Fibroblast of lung (primary cell): Measurements from ENCODE around the gene STON2. TPM values are rescaled to one million over a fixed set of nuclear protein-coding genes. Genes with fewer than 3 reads are reported as not detected.

Experiments
- DNase-seq, 2 donors: peaks; one replicate each; pipeline versions ENCODE4 v3.0.0 to v3.0.0-alpha.2; 2010; ENCODE audit warnings: low read depth in 2 of 2
- H2AFZ ChIP-seq: 2 replicates; pipeline ENCODE4 v1.5.1; 2012; ENCODE audit warnings: low read length, control low read depth, inconsistent platforms
- H3K27ac ChIP-seq: 2 replicates; pipeline ENCODE4 v1.5.1; 2011; ENCODE audit warnings: low read length, control low read depth; ENCODE audit not compliant: insufficient read depth
- H3K27me3 ChIP-seq: 2 replicates; pipeline ENCODE4 v1.5.1; 2011; ENCODE audit warnings: mild to moderate bottlenecking, low read length; ENCODE audit not compliant: control insufficient read depth, insufficient read depth
- H3K36me3 ChIP-seq: 2 replicates; pipeline ENCODE4 v1.5.1; 2011; ENCODE audit warnings: low read length; ENCODE audit not compliant: control insufficient read depth, insufficient read depth
- H3K4me1 ChIP-seq: 2 replicates; pipeline ENCODE4 v1.5.1; 2011; ENCODE audit warnings: low read length; ENCODE audit not compliant: control insufficient read depth, insufficient read depth; ENCODE audit errors: extremely low read depth
- H3K4me2 ChIP-seq: 2 replicates; pipeline ENCODE4 v1.5.1; 2011; ENCODE audit warnings: low read length, control low read depth; ENCODE audit not compliant: insufficient read depth; ENCODE audit errors: extremely low read depth
- H3K4me3 ChIP-seq, 4 experiments: fragments of 200-600 bp in 1 of 4; sonication (generic) in 1 of 4; replicated peaks in 1 of 4; 2 replicates each; pipeline ENCODE4 v1.5.1; 2011 to 2016; ENCODE audit warnings: low read length in 4 of 4, low read depth in 3 of 4, mild to moderate bottlenecking in 3 of 4, control low read depth in 2 of 4, inconsistent platforms in 1 of 4, mixed read lengths in 1 of 4; ENCODE audit not compliant: insufficient read depth in 1 of 4; ENCODE audit errors: control extremely low read depth in 1 of 4
- H3K79me2 ChIP-seq: 2 replicates; pipeline ENCODE4 v1.5.1; 2012; ENCODE audit warnings: mild to moderate bottlenecking, low read length, inconsistent platforms; ENCODE audit not compliant: control insufficient read depth, insufficient read depth
- H3K9ac ChIP-seq: 2 replicates; pipeline ENCODE4 v1.5.1; 2011; ENCODE audit warnings: mild to moderate bottlenecking, low read length, control low read depth; ENCODE audit not compliant: insufficient read depth
- H3K9me3 ChIP-seq: 2 replicates; pipeline ENCODE4 v1.5.1; 2012; ENCODE audit warnings: low read depth, low read length; ENCODE audit not compliant: control insufficient read depth, insufficient read depth
- H4K20me1 ChIP-seq: 2 replicates; pipeline ENCODE4 v1.5.1; 2011; ENCODE audit warnings: low read length; ENCODE audit not compliant: control insufficient read depth, insufficient read depth; ENCODE audit errors: extremely low read depth
- CTCF ChIP-seq, 2 donors: IDR thresholded peaks in 1 of 2; conservative IDR thresholded peaks in 1 of 2; 1 replicate in 1 of 2; 2 replicates in 1 of 2; pipeline ENCODE4 v1.5.1; 2011 to 2012; ENCODE audit warnings: low read length in 2 of 2, control low read depth in 1 of 2, inconsistent platforms in 1 of 2, low read depth in 1 of 2, mild to moderate bottlenecking in 1 of 2
- EZH2 ChIP-seq: IDR thresholded peaks from 2 replicates; pipeline ENCODE4 v1.5.1; 2012; ENCODE audit warnings: low read length, control low read depth, mild to moderate bottlenecking; ENCODE audit errors: missing control alignments
- polyA plus RNA-seq, 2 donors: library from polyadenylated mRNA; depleted of rRNA in 1 of 2; stranded (reverse) in 1 of 2; unstranded in 1 of 2; fragments of >200 nt; gene quantifications; 2 replicates each; pipeline ENCODE4 v1.2.1, GENCODE V29; 2011 to 2012; ENCODE audit warnings: missing spikeins in 1 of 2
- total RNA-seq: library from RNA; depleted of rRNA; stranded (reverse); fragments of >200 nt; gene quantifications from 2 replicates; pipeline ENCODE4 v1.2.1, GENCODE V29; 2014

Gene STON2
- total and polyA plus RNA-seq, 2 donors (not counting 1 experiment from before 2014, with no cell fraction given): 1.5 to 52.5 TPM

- Histone ChIP-seq H3K36me3 (no peaks in the 10 kb centered on the region), H3K27me3 (no peaks in the 10 kb centered on the region), H4K20me1 (no peaks in the 10 kb centered on the region), H3K4me2 (peak within 1 kb of the TSS; percentile 85), H3K27ac (peak within 1 kb of the TSS; percentile 99), H3K9ac (peak within 1 kb of the TSS; percentile 95), H3K9me3 (no peaks in the 10 kb centered on the region), H3K4me1 (no peaks in the 10 kb centered on the region), H3K79me2 (peaks cover 31% of the 10 kb centered on the region), H3K4me3 (peak within 1 kb of the TSS; percentile 82 to 98 (median 86)), H2AFZ (peak within 1 kb of the TSS; percentile 95)
- peak; percentile 95 to 97 for DNase-seq
- TF ChIP-seq EZH2: no peak
- no peak for TF ChIP-seq CTCF (conservative IDR thresholded peaks at IDR 0.05 in 1 of 2, IDR thresholded peaks at IDR 0.05 in 1 of 2; ENCODE audit: low read depth in 1 of 2, low read length in 2 of 2)
Observed at GRCh38 chr14:81220830-81221578, 179.1 kb downstream of the STON2 start, which contains the start of gene GTF2A1. Gene GTF2A1 (minus strand): TSS chr14:81220959. CDS start chr14:81220518, 441 bp downstream.

- Histone ChIP-seq H3K27me3 (no peaks in the 10 kb centered on the region), H2AFZ (no peak overlapping the region), H4K20me1 (no peaks in the 10 kb centered on the region), H3K36me3 (no peaks in the 10 kb centered on the region), H3K27ac (peak overlapping the region; percentile 91), H3K9me3 (no peaks in the 10 kb centered on the region), H3K4me2 (peak overlapping the region; percentile 37), H3K4me3 (peak overlapping the region; percentile 82 to 89 (median 86)), H3K4me1 (no peaks in the 10 kb centered on the region), H3K9ac (peak overlapping the region; percentile 88), H3K79me2 (peaks cover 34% of the 10 kb centered on the region)
- no peak for DNase-seq
- TF ChIP-seq EZH2: no peak
- no peak for TF ChIP-seq CTCF (conservative IDR thresholded peaks at IDR 0.05 in 1 of 2, IDR thresholded peaks at IDR 0.05 in 1 of 2; ENCODE audit: low read depth in 1 of 2, low read length in 2 of 2)
Observed at GRCh38 chr14:81220580-81220829, 179.6 kb downstream of the STON2 start.

GRCh38 chr14:81219759-81220579, 180.2 kb downstream of the STON2 start:
- Histone ChIP-seq H2AFZ (no peak overlapping the region), H3K27ac (peak overlapping the region; percentile 91), H3K4me2 (peak overlapping the region; percentile 37), H4K20me1 (no peaks in the 10 kb centered on the region), H3K27me3 (no peaks in the 10 kb centered on the region), H3K9me3 (no peaks in the 10 kb centered on the region), H3K9ac (peak overlapping the region; percentile 88), H3K79me2 (peaks cover 35% of the 10 kb centered on the region), H3K4me3 (peak overlapping the region; percentile 82 to 98 (median 86)), H3K36me3 (no peaks in the 10 kb centered on the region), H3K4me1 (no peaks in the 10 kb centered on the region)
- DNase-seq: peak in 1 of 2 donors; percentile 19
- no peak for TF ChIP-seq EZH2
- no peak for TF ChIP-seq CTCF (conservative IDR thresholded peaks at IDR 0.05 in 1 of 2, IDR thresholded peaks at IDR 0.05 in 1 of 2; ENCODE audit: low read depth in 1 of 2, low read length in 2 of 2)
